Stimulated activated CD4-positive, alpha-beta T cell treated with anti-CD3 and anti-CD28 coated beads, Interleukin-1b, Interleukin-23, amount 100 ng/mL, for 1 hour (primary cell): ENCODE results near the gene NTN3.

Experiments
- DNase-seq, 2 donors: peaks; one replicate each; pipeline ENCODE4 v3.0.0-alpha.2; 2020; ENCODE audit warnings: low read depth in 2 of 2

NTN3 gene

GRCh38 chr16:2497116-2497630 lies 26.1 kb downstream of the NTN3 start:
- no peak for DNase-seq

GRCh38 chr16:2497695-2498484 lies 26.8 kb downstream of the NTN3 start:
- DNase-seq, result no peak

GRCh38 chr16:2498531-2499253 lies 27.6 kb downstream of the NTN3 start:
- no peak for DNase-seq

DNA sequence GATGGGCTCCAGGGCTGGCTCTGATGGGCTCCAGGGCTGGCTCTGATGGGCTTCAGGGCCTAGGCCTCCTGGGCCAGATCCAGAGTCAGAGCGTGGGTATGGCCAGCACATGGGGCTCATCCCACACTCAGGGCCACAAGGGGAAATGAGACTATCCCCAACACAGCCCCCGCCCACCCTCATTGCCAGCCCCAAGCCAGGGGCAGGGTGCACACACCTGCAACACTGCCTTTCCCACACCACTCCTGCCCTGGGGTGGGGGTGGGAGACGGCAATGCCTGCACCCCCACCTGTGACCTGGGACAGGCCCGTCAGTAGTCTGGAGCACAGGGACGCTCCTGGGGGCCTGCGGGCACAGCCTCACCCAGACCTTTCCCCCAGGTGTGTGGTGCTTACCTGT lies 28.4 kb downstream of the NTN3 start:
- DNase-seq, result no peak

- DNase-seq, result no peak
Observed at GRCh38 chr16:2499890-2500429, 28.9 kb downstream of the NTN3 start.

DNA sequence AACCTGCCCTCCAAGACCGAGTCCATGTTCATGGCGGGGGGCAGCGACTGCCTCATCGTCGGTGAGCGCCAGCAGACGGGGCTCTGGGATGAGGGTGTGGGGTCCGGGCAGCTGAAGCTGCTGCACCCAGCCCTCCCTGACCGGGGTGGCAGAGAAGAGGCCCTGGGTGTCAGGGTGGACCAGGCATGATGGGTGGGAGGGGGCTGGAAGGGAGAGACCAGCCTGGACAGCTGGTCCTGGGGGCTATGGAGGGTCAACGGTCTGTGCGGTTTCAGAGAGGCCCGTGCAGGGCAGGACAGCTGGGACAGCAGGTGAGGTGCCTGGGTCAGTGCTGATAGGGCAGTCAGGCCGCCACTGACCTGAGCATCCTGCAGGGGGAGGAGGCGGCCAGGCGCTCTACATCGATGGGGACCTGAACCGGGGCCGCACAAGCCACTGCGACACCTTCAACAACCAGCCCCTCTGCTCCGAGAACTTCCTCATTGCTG lies 29.4 kb downstream of the NTN3 start:
- no peak for DNase-seq

DNA sequence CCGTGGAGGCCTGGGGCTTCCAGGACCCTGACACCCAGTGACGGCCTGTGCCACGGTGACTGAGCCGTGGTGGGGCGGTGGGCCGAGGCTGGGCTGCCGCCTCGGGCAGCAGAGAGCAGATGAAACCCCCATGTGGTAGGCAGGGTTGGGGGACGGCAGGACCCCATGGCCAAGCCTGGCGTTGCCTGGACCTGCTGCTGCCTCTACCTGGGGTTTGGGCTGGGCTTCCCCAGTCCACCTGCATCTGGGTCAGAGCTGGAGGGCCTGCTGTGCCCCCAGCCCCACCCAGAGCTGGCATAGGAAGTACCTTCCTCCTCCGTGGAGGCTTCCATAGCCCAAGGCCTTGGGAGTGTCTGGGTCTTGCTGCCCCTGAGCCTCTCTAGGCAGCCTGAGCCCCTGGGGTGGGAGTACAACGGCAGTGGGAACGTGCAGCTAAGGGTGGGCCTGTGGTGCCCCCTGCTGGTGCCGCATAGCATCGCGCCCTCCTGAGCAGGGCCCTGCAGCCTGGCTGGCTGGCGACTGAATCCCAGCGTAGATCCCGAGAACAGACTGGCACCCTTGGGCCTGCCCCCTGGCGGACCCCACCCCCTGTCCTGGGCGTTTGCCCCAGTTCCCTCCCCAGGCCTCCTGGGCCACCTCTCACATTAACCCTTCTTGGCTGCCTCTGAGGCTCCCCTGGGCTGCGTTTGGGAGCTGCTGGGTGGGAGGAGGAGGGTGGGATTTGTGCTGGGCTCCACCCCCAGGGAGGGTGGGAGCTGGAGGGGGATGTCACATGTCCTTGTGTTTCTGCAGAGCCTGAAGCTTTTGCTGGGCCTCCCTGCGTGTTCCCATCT lies 30.0 kb downstream of the NTN3 start:
- peak; percentile 52 to 77 for DNase-seq

DNA sequence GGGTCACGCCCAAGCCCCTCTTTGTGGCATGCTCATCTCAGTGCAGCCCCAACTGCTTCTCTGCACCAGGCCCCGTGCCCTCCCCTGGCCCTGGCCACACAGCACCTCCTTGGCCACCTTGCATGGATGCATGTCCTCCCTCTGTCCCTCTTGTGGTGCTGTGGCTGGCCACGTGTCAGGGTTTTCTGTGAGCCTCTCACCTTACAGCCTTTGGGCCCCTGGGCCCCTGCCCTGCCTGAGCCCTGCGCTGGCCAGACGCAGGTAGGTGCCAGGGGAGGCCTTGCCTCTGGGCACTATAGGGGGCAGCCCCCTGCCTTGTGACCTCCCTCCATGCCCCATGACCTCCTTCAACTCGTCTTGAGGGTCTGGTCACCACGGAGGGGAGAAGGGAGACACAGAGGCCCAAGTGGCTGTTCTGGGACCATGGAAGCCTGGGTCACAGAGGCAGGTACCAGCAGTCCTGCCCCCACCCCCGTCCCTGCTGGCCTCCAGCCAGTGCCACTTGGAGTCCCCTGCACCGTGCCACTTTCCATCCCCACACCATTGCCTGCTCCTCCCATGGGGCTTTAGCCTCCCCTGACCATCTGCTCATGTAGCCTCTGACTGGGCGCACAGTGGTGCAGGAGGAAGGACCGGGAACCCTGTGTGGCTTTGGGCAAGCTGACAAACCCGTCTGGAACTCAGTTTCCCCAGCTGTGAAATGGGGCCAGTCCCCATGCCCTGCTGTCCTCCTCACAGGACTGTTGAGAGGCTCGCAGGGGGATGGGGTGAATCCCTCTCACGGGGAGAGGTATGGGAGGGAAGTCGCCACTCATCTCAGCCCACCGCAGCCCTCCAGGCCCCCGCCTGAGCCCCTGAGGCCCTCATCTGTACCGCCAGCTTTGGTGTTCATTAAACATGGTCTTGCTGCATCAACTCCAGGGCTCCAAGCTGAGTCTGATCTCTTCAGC lies 31.1 kb downstream of the NTN3 start:
- no peak for DNase-seq

DNA sequence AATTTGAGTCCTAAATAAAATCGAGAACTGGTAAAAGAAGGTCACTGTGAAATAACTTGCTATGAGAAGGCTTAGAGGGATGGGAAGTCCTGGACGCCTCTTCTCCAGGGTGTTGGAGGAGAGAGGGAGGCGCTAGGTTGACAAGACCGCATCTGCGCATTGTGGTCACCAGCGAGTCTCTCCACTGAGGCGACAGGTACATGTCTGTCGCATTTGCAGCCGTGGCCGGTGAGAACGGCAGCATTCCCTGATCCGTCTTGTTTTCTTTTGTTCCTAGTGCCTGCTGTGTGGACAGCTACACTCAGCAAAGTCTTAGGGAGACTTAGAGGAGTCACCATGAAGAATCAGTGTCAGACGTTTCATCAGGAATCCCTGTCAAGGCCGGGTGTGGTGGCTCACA lies 34.6 kb downstream of the NTN3 start:
- DNase-seq, result no peak

GRCh38 chr16:2507052-2507659 lies 36.1 kb downstream of the NTN3 start:
- no peak for DNase-seq

DNA sequence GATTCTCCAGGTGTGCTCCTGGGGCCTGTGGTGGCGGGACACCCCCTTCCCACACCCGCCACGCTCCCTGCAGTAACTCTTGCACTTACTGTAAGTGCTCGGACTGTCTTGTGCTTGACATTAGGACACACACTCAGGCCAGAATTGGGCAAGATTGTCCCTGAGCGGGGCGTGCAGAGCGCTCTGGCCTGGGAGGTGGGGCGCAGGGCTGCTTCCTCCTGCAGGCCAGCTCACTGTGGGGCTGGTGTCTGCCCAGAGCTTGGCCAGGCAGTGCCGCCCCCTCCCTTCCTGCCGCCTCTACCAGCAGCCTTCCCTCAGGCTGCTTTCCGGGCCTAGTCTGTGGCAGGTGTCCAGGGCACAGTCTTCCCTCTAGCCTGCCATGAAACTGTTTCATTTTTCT lies 36.6 kb downstream of the NTN3 start:
- DNase-seq, result no peak

- no peak for DNase-seq
Observed at GRCh38 chr16:2508722-2509400, 37.8 kb downstream of the NTN3 start.

DNA sequence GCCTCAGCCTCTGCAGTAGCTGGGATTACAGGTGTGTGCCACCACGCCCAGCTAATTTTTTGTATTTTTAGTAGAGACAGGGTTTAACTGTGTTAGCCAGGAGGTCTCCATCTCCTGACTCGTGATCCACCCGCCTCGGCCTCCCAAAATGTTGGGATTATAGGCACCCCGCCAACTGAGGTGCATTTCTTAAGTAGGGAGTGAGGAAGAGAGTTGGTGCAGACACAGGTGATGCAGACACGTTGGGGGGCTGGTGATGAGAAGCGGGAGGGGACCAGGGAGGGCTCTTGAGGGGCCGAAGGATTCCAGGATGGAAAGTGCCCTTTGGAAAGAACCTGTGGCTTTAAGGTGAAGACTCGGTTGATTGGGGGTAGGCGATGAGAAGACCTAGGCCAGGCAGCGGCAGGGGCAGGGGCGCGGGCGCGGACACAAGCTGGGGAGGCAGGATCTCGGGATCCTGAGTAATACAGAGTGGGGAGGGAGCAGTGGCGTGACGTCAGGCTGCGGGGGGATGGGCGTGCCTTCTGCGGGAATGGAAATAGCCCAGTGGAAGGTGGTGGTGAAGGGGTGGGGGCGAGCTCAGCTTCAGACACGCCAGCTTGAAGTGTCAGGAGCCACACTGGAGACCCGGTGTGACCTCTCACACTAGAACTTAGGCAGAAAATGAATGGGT lies 40.2 kb downstream of the NTN3 start:
- no peak for DNase-seq

DNA sequence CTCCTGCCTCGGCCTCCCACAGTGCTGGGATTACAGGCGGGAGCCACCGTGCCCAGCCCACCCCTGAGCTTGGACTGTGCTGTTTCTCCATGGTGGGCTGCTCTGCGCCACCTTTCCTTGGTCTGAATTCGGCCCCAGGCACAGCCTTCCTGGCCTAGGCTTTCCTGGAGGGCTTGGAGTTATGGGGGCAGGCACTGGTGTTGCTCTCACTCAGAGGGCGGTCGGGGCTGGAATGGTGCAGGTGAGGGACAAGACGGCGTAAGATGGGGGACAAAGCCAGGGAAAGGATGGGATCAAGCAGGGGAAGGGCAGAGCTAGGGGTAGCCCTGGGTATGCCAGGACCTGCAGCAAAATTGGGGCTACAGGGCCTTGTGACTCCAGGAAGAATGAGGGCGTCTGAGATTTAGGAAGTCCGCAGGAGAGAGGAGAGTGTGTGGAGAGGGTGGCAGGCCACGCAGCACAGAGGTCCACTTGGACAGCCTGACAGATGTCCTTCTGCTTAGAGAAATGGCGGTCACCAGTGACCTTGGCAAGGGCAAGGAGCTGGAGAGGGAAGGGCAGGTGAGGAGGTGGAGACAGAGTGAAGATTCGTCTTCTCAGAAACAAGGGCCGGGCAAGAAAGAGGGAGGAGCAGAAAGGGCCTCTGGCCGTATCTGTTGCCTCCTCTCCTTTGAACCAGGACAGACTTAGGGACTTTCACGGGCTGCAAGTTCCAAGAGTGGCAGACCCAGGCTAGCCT lies 41.1 kb downstream of the NTN3 start:
- no peak for DNase-seq

DNA sequence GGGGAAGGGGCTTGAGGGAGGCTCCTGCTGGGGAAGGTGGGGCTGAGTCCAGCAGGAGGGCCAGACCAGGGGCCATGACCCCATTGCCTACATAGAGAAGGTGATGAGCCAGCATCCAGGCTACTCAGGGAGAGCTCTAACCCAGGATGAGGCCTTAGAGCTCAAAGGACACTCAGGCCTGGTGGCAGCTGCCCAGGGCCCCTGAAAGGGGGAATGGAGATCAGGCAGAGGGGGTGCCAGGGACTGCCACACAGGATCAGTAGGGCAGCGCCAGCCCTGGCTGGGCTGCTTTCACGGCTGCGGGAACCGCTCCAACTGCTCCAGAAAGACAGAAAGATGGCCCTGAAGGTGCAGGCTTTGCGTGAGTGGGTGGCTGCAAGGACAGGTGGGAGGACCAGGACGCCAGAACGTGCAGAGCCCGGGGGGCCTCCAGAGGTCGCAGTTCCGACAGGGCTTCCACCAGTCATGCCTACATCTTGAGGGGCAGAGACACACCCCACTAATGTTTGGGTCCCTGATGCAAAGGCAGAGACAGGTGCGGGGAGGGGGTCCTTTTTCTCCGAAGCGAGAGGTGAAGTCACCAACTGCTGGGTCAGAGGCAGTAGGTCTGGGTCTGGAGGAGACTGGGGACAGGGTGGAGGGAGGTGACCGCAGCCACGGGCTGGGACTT lies 41.8 kb downstream of the NTN3 start:
- no peak for DNase-seq

DNA sequence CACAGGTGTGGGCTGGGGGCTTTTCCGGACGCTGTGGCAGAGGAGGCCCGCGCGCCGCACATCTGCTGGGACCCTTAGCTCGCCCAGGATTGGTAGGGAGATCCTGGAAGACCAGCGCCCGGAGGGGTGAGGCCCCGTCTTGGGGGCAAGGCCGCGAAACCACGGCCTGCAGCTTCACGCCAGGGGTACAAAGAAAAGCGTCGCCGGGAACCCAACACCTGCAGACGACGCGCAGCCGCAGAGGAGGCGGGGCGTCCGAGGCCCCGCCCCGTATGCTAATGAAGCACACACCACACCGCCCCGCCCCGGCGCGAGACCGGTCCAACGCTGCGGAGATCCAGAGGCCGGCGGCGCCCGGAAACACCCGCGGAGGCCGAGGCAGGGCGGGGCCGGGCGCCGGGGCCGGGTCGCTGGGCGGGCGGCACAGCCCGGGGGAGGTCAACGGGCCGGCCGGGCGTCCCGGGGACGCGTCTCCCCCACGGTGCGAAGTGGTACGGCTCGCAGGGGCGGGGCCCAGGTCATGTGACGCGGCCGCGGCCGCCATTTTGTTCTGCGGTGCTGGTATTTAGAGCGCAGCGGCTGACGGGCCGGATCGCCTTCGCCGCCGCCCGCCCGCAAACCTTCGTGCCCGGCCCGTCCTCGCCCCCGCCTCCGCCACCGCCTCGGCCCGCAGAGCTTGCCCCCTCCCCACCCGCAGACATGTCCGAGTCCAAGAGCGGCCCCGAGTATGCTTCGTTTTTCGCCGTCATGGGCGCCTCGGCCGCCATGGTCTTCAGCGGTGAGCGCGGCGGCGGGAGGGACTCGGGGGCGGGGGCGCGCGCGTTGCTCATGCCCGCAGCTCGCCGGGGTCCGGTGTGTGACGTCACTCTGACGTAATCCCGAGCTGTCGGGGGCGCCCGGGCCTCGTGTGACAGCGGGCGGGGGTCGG lies 42.6 kb downstream of the NTN3 start, which contains the start of gene ATP6V0C:
Gene ATP6V0C (plus strand): TSS at position 548 of the 928 bp plus-strand sequence. CDS start 152 bp downstream, at position 700.
- peak; percentile 85 to 87 for DNase-seq
